Right lobe of liver (tissue), 4 donors: ENCODE measurements around the gene TNFSF12.

Experiments used
- CTCF ChIP-seq, 4 donors: fragments of 200-600 bp in 3 of 4; fragments of 450-650 bp in 1 of 4; IDR thresholded peaks; one replicate each; pipeline versions ENCODE4 v1.5.1 to v1.8.0; 2016 to 2022; ENCODE audit warnings: antibody characterized with exemption in 4 of 4, mild to moderate bottlenecking in 2 of 4
- POLR2A ChIP-seq: fragments of 450-650 bp; IDR thresholded peaks from one replicate; pipeline ENCODE4 v1.6.1; 2017; ENCODE audit warnings: antibody characterized with exemption, mild to moderate bottlenecking
- donor health status: DM: no; HTN: no; CAD: no.
- donor health status: DM: no; HTN: no; CAD: no.
- donor health status: DM: no; HTN: yes; CAD: no.

DNA sequence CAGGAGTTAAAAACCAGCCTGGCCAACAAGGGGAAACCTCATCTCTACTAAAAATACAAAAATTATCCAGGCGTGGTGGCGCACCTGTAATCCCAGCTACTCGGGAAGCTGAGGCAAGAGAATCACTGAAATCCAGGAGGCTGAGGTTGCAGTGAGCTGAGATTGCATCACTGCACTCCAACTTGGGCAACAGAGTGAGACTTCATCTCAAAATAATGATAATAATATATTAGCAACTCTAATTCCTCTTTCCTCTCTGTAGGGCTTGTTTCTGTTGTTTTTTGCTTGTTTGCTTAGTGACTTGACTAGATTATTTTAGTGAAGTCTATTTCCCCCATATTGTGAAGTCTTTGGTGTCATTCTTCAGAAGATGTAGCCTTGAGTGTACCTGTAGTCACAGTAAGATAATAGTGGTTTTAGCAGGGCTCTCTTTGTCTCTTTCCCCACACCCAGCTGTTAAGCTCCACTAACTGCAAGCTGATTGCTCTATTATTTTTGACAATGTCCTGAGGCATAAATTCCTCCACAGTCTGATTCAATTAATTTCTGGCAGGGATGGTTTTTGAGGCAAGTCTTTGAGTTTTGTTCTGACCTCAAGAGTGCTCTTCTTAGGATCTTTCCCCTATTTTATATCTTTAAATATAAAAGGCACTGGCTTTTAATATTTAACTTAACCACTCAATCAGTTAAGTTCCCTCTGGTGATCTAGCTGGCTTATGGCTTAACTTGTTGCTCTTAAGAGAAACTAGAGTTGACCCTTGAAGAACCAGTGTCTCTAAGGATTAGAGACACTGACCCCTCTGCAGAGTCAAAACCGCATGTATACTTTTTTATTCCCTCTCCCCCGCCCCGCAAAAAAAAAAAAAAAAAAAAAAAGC is 18.6 kb upstream of the TNFSF12 start:
- no peak for TF ChIP-seq POLR2A
- no peak for TF ChIP-seq CTCF (IDR thresholded peaks at IDR 0.05)
